HEK293T (cell line): Measurements from ENCODE around the gene SLC10A4.
"Not testable (repeated sequence)": the region's sequence is repeated elsewhere in the genome, so short reads cannot be mapped to it uniquely, and the experiment has no call there.

Source experiments
- CTCF ChIA-PET: fragments of 350-600 bp; formaldehyde crosslinking; extraction: SDS; loops from one replicate; lab custom pipeline; 2021; ENCODE audit warnings: antibody characterized with exemption, inconsistent platforms; lab: Yijun Ruan, JAX
- POLR2A ChIA-PET: fragments of 350-600 bp; formaldehyde crosslinking; extraction: SDS; loops from one replicate; lab custom pipeline; 2020; ENCODE audit warnings: antibody characterized with exemption, inconsistent platforms; lab: Yijun Ruan, JAX
- DNase-seq: peaks from one replicate; pipeline ENCODE4 v3.0.0; 2012; ENCODE audit warnings: mixed read lengths; ENCODE audit errors: extremely low spot score
- ARNT ChIP-seq: fragments of 450-650 bp; IDR thresholded peaks from 2 replicates; pipeline ENCODE4 v1.6.1; 2017; ENCODE audit warnings: mild to moderate bottlenecking
- BHLHE40 ChIP-seq: fragments of 450-650 bp; IDR thresholded peaks from 2 replicates; pipeline ENCODE4 v1.6.1; 2016; ENCODE audit warnings: mild to moderate bottlenecking, moderate library complexity, borderline replicate concordance
- CTBP1 ChIP-seq: fragments of 450-650 bp; IDR thresholded peaks from 2 replicates; pipeline ENCODE4 v1.6.1; 2016; ENCODE audit warnings: borderline replicate concordance
- ELF4 ChIP-seq: fragments of 450-650 bp; IDR thresholded peaks from 2 replicates; pipeline ENCODE4 v1.6.1; 2017; ENCODE audit warnings: antibody characterized with exemption
- FOXA1 ChIP-seq: fragments of 450-650 bp; IDR thresholded peaks from 2 replicates; pipeline ENCODE4 v1.6.1; 2016; ENCODE audit warnings: mild to moderate bottlenecking
- FOXK2 ChIP-seq: fragments of 450-650 bp; IDR thresholded peaks from 2 replicates; pipeline ENCODE4 v1.6.1; 2016; ENCODE audit warnings: mild to moderate bottlenecking
- FOXM1 ChIP-seq: fragments of 450-650 bp; IDR thresholded peaks from 2 replicates; pipeline ENCODE4 v1.6.1; 2017; ENCODE audit warnings: mild to moderate bottlenecking, borderline replicate concordance
- HDGF ChIP-seq: fragments of 450-650 bp; IDR thresholded peaks from 2 replicates; pipeline ENCODE4 v1.6.1; 2017; ENCODE audit warnings: antibody characterized with exemption, borderline replicate concordance
- L3MBTL2 ChIP-seq: fragments of 450-650 bp; conservative IDR thresholded peaks from 2 replicates; pipeline ENCODE4 v1.6.1; 2016; ENCODE audit warnings: mild to moderate bottlenecking
- LEF1 ChIP-seq: fragments of 450-650 bp; IDR thresholded peaks from 2 replicates; pipeline ENCODE4 v1.6.1; 2017; ENCODE audit warnings: mild to moderate bottlenecking, borderline replicate concordance
- NFRKB ChIP-seq: fragments of 450-650 bp; IDR thresholded peaks from 2 replicates; pipeline ENCODE4 v1.6.1; 2016; ENCODE audit warnings: mild to moderate bottlenecking, moderate library complexity
- SP1 ChIP-seq: fragments of 450-650 bp; IDR thresholded peaks from 2 replicates; pipeline ENCODE4 v1.6.1; 2017
- SUZ12 ChIP-seq: fragments of 450-650 bp; IDR thresholded peaks from 2 replicates; pipeline ENCODE4 v1.6.1; 2016; ENCODE audit warnings: mild to moderate bottlenecking
- TARDBP ChIP-seq: fragments of 450-650 bp; IDR thresholded peaks from 2 replicates; pipeline ENCODE4 v1.6.1; 2016
- ZNF384 ChIP-seq: fragments of 450-650 bp; IDR thresholded peaks from 2 replicates; pipeline ENCODE4 v1.6.1; 2016
- TF ChIP-seq, protein P1 (sequence below): fragments of 450-650 bp; IDR thresholded peaks from 2 replicates; pipeline ENCODE4 v1.6.1; 2016

Gene SLC10A4

DNA sequence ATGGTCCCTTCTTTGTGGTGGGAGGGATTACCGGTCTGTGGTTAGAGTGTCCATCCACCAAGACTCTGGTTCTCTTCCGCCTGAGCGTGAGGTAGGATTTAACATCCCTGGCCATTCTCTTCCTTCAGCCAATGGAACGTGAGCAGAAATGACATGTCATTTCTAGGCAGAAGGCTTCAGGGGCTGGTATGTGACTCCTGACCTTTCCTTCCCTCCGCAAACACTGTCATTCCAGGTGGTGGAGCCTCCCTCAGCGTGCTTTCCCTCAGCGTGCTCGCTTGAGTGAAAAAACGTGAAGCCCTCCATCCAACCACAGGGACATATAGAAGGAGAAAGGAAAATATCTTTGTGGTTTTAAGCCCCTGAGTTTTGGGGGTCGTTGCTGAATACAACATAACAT, 34.0 kb upstream of the SLC10A4 start:
- DNase-seq: no peak
- ChIA-PET CTCF (no interaction called here), POLR2A (no interaction called here)
- TF ChIP-seq, protein P1, sequence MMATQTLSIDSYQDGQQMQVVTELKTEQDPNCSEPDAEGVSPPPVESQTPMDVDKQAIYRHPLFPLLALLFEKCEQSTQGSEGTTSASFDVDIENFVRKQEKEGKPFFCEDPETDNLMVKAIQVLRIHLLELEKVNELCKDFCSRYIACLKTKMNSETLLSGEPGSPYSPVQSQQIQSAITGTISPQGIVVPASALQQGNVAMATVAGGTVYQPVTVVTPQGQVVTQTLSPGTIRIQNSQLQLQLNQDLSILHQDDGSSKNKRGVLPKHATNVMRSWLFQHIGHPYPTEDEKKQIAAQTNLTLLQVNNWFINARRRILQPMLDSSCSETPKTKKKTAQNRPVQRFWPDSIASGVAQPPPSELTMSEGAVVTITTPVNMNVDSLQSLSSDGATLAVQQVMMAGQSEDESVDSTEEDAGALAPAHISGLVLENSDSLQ: no peak
- no peak for TF ChIP-seq TARDBP
- TF ChIP-seq ARNT: no peak
- TF ChIP-seq ZNF384: no peak
- no peak for TF ChIP-seq LEF1
- TF ChIP-seq CTBP1: no peak
- TF ChIP-seq FOXM1: no peak
- no peak for TF ChIP-seq SP1
- TF ChIP-seq HDGF: no peak

DNA sequence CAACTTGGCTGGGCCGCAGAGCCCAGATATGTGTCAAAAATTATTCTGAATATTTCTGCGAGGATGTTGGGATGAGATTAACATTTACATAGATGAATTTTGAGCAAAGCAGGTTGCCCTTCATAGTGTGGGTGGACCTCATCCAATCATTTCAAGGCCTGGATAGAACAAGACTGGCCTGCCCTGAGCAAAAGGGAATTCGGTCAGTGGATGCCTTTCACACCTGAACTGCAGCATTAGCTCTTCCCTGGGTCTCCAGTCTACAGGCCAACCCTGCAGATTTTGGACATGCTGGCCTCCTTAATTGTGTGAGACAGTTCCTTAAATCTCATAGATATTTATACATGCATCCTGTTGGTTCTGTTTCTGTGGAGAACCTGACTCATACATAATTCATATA, 32.4 kb upstream of the SLC10A4 start:
- TF ChIP-seq L3MBTL2 (no peak), FOXM1 (no peak), TARDBP (no peak), ZNF384 (no peak)
- TF ChIP-seq, protein P1: no peak
- ChIA-PET POLR2A (no interaction called here), CTCF (no interaction called here)
- no peak for DNase-seq

DNA sequence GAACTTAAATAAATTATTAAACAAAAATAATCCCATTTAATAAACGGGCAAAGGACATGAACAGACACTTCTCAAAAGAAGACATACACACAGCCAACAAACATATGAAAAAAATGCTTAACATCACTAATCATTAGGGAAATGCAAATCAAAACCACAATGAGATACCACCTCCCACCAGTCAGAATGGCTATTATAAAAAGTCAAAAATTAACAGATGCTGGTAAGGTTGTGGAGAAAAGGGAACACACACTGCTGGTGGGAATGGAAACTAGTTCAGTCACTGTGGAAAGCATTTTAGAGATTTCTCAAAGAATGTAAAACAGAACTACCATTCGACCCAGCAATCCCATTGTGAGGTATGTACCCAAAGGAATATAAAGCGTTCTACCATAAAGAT, 31.5 kb upstream of the SLC10A4 start:
- CTCF ChIA-PET, DNase-seq, POLR2A ChIA-PET: not testable (repeated sequence)

DNA sequence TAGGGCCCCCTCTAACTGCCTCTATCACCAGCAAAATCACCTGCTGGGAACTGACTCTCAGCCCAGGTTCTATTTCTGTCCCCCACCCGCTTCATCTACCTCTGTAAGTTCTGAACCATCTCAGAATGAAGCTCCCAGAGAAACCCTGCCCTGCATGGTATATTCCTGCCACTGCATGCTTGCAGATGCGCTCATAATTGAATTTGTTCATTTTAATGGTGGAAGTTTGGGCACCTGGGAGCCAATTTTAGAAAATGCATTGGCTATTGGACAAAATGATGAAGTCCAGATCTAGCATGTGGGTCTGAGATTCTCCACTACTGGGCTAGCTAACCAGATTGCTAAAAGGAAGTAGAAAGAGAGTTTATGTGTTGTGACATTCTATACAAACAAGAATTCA, 28.6 kb upstream of the SLC10A4 start:
- ChIA-PET POLR2A (no interaction called here), CTCF (no interaction called here)
- no peak for TF ChIP-seq SUZ12
- TF ChIP-seq ARNT: no peak
- TF ChIP-seq LEF1: no peak
- TF ChIP-seq FOXK2: no peak
- TF ChIP-seq BHLHE40: no peak
- no peak for TF ChIP-seq L3MBTL2
- TF ChIP-seq ELF4: no peak
- no peak for TF ChIP-seq TARDBP
- TF ChIP-seq CTBP1: no peak

DNA sequence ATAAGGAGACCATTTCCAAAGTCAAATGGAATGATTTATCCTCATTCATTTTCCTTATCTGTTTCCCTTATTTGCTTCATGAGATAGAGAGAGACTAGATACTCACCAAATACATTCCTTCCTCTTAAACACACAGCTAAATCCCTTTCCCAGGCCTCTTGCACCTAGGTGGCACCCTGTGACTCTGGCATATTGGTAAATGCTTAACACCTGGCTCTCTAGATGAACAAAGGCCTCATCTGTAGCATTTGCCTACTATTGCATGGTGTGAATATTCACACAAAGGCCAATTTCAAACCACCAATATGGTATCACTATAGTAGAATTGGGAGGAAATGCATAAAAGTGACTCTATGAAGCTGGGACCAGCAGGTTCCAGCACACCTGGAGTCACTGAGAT, 22.1 kb upstream of the SLC10A4 start:
- TF ChIP-seq ARNT (no peak), SUZ12 (no peak), ZNF384 (no peak), SP1 (no peak), FOXA1 (no peak), LEF1 (no peak), L3MBTL2 (no peak), CTBP1 (no peak), HDGF (no peak), BHLHE40 (no peak), FOXK2 (no peak), NFRKB (no peak), FOXM1 (no peak), TARDBP (no peak), ELF4 (no peak)
- TF ChIP-seq, protein P1: no peak
- ChIA-PET POLR2A (no interaction called here), CTCF (no interaction called here)
- DNase-seq: no peak

More for the DNA sequence above, 28.6 kb upstream of the SLC10A4 start:
- DNase-seq: no peak

DNA sequence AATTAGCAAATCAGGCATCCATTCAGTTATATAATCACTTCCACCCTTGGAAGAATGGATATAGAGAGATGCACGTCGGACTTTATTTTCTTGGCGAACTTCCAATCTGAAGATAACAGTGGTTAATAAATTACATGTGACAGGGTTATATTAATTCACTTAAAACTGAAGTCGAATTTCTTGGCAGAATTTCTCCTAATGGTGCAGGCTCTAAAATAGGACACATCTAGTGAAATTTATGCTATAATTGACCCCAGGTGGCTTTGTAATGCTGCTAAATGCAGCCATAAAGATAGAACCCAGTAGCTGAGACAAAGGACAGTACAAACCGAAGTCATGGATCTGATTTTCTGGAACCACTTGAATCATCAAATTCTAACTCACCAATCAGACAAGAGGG, 20.8 kb upstream of the SLC10A4 start:
- POLR2A ChIA-PET: no interaction called here
- CTCF ChIA-PET: no interaction called here
- TF ChIP-seq, protein P1: peak; percentile 39; the same call in 1 of the 2 replicates
- TF ChIP-seq LEF1 (no peak), SUZ12 (no peak), TARDBP (no peak), BHLHE40 (no peak)
- DNase-seq: no peak

DNA sequence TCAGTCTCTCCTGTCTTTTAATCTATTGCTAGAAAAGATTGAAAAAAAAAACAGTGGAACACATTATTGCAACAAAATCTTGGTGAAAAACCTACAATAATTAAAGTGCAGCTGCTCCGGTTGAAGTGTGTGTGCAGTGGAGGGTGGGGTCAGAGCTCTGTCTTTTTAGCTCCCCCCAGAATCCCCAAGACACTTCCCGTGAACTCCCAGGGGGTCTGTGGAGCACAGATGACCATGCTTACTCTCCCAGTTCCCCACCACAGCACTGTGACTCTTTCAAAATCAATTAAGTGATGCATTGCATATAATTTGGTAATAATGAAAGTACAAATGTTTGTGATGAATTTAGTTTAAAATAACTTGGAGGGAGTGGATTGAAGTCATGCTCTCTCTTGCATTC, 15.7 kb upstream of the SLC10A4 start:
- DNase-seq: no peak
- POLR2A ChIA-PET: no interaction called here
- CTCF ChIA-PET: interaction anchor here (0.6 kb wide), 1 partner anchor 95 kb away, joined by 3 read pairs; no protein-coding TSS in a partner anchor
- TF ChIP-seq SUZ12 (no peak), FOXA1 (no peak), FOXK2 (no peak), L3MBTL2 (no peak), LEF1 (no peak), TARDBP (no peak), FOXM1 (no peak), ZNF384 (no peak), ELF4 (no peak), SP1 (no peak)
- TF ChIP-seq, protein P1: no peak
